Measurements from ENCODE around the gene SPNS1.
A peak's percentile ranks its signal among the peaks of the same experiment; 100 is the strongest.
"Not testable (repeated sequence)": the region's sequence is repeated elsewhere in the genome, so short reads cannot be mapped to it uniquely, and the experiment has no call there.

The SPNS1 gene

DNA sequence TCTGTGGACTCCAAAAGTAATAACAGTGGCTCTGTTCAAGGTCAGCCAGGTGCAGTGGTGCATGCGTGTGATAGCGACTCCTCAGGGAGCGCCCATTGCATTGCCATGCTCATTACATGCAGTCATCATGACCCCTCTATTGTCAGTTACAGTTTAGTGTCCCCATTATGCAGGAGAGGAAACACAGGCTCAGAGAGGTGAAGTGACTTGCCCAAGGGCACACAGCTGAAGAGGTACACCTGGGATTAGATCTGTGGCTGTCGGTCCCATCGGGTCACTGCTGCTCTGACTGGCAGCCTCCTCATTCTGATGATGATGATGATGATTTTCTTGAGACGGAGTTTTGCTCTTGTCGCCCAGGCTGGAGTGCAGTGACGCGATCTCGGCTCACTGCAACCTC is 17.9 kb downstream of the SPNS1 start:
- no peak for DNase-seq

DNA sequence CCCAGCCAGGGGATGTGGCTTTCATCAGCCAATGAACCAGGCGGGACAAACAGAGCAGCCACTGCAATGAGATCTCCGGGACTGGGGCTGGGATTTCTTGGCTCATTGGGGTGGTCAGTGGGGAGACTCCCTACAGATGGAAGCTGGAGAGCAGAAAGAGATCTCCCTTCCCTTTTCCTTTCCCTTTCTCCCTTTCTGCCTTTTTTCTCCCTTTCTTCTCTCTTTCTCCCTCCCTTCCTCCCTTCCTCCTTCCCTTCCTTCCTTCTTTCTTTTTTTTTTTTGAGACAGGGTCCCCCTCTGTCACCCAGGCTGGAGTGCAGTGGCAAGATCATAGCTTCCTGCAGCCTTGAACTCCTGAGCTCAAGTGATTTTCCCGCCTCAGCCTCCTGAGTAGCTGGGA is 24.3 kb downstream of the SPNS1 start:
- DNase-seq, result no peak

DNA sequence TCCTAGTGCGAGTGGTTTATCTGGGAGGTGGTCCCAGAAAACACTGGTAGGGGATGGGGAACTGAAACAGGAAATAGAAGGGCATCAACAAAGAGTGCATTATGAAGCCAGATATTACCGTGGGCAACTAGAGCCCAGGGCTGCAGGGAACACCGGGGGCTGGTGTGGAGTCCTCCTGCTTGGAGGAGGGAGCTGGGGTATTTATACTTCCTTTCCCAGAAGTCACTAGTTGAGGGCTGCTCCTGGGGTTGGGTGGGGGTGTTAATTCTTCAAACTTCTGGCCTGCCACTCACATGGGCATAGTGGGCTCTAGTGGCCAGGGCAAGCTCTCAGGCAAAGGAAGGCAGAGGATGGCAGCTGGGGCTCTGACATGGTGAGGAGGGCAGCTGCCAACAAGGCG is 25.0 kb downstream of the SPNS1 start:
- no peak for DNase-seq

DNA sequence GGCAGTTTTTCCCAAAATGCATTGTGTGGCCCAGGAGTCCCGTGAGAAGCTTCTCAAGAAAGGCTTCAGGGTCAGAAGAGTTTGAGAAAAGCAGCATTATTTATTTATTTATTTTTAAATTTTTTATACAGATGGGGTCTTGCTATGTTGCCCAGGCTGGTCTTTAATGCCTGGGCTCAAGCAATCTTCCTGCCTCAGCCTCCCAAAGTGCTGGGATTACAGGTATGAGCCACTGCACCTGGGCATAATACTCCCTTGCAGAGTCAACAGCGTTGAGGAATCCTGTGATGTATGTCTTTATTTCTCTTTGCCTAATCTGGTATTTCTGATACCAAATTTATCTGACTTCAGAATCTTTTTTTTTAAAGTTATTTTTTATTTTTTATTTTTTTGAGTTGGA is 25.4 kb downstream of the SPNS1 start:
- DNase-seq, result no peak

DNA sequence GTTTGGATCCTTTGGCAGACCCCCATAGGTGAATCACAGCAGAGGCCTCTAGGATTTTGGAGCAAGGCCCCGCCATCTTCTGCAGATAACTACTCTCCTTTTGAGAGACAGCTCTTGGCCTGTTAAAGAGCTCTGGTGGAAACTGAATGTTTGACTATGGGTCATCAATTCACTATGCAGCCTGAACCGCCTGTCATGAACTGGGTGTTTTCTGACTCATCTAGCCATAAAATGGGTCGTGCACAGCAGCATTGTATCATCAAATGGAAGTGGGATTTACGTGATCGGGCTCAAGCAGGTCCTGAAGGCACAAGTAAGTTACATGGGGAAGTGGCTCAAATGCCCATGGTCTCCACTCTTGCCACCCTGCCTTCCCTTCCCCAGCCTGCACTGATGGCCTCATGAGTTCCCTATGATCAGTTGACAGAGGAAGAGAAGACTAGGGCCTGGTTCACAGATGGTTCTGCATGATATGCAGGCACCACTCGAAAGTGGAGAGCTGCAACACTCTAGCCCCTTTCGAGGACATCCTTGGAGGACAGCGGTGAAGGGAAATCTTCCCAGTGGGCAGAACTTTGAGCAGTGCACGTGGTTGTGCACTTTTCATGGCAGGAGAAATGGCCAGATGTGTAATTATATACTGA is 30.0 kb downstream of the SPNS1 start:
- not testable (repeated sequence) for DNase-seq

DNA sequence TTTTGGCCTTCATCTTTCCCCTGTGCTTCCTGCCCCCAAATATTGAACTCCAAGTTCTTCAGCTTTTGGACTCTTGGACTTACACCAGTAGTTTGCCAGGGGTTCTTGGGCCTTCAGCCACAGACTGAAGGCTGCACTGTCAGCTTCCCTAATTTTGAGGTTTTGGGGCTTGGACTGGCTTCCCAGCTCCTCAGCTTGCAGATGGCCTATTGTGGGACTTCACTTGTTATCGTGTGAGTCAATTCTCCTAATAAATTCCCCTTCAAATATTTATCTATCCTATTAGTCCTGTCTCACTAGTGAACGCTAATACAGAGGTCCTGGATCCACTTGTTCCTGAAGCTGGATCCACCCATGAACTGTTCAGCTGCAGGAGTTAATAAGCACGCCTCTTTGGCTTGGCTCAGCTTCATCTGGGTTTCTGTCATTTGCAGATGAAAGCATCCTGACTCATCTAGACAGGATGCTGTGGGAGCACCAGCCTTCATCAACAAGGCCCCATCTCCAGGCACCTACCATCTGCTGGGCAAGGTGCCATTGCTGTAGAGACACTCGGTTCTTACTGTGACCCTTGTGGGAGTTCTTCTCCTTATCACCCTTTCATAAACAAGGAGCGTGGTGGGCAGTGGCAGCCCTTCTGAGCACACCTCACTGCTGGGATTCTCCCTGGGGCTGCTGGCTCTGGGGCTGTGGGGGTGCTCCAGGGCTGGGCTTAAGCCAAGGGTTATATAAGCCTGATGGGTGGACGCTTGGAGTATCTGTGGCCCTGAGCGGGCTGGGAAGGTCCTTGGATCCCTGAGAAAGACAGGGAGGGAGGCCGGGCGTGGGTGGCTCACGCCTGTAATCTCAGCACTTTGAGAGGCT is 33.4 kb downstream of the SPNS1 start:
- peak; percentile 66 for DNase-seq

DNA sequence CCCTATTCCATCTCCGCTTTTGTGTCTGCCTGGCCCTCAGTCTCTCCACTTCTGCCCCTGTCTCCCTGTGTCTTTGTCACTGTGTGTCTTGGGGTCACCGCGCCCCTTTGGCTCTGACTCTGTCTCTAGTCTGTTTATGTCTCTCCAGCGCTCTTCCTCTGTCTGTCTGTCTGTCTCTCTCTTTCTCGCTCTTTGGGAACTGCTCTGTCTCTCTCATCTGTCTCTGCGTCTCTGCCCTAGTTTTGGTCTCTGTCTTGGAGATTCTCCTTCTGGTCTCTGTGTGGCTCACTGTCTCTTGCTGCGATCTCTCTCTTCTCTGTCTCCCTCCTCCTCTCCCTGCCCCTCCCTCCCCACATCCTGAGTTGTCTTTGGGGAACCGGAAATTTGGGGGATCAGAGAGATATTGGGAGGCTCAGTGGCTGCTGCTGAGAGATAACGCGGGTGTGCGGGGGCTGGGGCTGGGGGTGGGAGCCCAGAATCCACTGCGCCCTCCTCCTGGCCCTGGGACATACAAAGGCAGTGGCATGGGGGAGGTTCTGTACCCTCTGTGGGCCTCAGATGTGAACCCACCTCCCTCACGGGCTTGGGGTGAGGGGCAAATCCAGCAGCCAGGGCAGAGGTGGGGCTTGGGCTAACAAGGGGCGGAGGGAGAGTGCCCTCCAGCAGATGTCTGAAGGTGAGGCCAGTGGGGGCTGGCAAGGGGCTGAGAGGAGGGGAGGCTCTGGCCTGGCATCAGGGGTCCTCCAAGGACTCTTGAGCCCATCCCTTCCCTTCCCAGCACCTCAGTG is 34.7 kb downstream of the SPNS1 start:
- peak; percentile 34 for DNase-seq

DNA sequence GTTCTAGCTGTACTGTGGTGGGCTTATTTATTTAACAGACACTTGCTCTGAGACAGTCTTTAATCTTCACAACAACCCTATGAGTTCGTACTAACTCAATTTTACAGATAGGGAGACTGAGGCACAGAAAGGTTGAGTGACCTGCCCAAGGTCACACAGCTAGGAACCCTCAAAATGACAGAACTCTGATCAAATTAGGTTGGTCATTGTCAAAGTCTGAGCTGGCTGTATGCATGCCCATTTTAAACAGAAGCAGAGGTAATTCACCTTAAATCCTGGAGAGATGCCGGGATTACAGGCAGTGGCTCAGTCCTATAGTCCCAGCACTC is 35.2 kb downstream of the SPNS1 start:
- no peak for DNase-seq

DNA sequence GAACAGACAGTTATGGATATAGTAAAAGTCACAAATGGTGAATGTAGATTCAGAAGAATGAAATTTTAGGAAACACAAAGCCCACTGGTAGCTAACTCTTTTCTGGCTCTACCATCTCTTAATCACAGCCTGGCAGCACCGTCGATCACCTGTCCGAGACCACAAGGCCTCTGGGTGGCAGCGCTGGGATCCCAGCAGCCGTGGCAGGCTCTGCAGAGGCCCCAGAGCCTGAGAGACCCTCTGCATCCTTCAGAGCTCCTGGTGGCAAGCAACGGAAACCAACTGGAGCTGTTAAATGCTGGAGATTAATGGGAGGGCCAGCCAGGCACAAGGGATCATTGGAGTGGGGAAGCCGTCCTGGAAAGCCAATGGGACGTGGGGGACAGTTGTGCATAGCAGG is 36.5 kb downstream of the SPNS1 start:
- DNase-seq, result no peak

DNA sequence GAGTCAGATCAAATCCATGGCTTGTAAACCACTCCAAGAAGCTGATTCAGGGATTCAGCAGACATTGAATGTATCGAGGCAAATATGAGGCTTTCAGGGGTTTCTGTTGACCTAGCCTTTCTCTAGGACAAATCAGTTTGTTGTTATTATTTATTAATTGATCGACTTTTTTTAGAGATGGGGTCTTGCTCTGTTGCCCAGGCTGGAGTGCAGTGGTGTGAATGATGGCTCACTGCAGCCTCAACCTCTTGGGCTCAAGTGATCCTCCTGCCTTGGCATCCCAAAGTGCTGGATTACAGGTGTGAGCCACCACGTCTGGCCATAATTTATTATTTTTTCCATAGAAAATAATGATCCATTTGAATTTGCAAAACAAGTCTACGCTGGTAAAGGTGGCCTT is 37.3 kb downstream of the SPNS1 start:
- DNase-seq, result no peak

DNA sequence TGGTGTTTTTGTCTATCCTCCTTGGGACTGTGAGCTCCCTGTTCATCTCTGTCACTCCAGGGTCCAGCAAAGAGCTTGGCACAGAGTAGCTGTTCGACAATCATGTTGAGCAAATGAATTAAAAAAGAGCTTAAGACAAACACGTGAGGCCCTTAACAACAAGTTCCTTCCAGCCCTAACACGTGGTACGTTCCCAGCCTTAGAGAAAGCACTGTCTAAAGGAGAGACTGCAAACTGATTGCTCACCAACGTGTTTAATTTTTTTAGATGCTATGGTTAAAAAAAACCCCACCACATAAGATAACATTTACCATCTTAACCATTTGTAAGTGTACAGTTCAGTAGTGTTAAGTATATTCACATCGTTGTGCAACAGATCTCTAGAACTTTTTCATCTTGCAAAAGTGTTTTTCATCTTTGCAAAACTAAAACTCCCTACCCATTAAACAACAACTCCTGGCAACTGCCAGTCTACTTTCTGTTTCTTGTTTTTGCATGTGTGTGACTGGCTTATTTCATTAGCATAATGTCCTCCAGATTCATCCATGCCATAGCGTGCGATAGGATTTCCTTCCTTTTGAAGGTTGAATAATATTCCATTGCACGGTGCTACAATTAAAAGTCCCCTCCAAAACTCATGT is 38.5 kb downstream of the SPNS1 start:
- peak; percentile 42 for DNase-seq

DNA sequence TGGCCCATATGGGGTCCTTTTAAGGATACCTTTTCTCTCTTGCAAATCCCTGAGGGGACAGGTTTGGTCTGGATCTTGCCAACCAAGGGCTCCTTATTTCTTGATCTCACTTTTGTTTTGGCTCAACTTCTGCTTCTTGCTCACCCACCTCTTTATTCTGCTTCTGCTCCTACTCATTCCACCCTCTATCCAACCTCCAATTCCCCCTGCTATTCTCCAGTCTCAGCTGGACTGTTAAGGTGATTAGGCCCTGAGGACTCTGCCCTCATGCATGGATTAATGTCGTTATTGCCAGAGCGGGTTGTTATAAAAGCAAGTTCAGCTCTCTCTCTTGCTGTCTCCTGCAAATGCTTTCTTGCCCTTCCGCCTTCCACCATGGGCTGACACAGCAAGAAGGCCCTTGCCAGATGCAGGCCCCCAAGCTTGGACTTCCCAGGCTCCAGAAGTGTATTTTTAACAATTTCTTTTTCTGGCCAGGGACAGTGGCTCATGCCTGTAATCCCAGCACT is 40.0 kb downstream of the SPNS1 start:
- DNase-seq, result no peak

DNA sequence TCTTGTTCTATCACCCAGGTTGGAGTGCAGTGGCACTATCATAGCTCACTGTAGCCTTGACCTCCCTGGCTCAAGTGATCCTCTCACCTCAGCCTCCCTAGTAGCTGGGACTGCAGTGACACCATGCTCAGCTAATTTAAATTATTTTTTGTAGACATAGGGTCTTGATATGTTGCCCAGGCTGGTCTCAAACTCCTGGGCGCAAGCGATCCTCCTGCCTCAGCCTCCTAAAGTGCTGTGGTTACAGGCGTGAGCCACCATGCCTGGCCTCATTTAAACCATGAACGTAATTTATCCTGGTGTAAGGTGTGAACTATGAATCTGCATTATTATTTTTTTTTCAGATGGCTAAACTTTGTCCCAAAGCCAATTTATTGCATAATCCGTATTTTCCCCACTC is 47.6 kb downstream of the SPNS1 start:
- DNase-seq, result no peak

DNA sequence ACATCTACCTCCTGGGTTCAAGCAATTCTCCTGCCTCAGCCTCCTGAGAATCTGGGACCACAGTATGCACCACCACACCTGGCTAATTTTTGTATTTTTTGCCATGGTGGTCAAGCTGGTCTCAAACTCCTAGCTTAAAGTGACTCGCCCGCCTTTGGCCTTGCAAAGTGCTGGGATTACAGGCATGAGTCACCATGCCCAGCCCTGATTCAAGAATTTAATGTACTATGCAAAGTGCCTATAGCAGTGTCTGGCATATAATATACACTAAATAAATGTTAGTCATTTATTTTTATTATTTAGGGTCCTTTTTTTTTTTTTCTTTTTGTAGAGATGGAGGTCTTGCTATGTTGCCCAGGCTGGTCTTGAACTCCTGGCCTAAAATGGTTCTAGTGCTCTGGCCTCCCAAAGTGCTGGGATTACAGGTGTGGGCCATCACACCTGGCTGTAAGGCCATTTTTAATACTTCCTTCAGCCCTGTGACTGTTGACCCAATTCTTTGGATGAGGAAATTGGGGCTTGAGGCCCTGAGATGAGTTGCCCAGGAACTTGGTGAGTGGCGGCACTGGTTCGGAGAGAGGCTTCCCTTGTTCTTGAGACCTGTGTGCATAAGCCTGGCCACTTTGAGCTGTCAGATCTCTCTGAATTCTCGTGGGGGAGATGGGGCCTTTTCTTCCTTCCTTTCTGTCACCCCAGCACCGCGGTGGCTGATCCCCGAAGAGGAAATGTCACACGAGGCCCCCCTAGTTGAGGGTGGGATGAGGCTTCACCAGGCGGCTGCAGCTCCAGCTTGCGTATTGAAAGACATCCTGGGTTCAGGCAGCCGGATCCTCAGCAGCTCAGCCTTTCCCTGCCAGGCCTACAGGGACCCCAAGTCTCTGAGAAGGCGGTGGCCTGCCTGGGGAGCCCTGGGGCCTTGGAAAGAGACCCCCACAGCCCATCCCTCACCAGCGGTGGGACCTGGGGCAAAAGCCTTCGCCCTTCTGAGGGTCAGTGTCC is 49.0 kb downstream of the SPNS1 start:
- no peak for DNase-seq

DNA sequence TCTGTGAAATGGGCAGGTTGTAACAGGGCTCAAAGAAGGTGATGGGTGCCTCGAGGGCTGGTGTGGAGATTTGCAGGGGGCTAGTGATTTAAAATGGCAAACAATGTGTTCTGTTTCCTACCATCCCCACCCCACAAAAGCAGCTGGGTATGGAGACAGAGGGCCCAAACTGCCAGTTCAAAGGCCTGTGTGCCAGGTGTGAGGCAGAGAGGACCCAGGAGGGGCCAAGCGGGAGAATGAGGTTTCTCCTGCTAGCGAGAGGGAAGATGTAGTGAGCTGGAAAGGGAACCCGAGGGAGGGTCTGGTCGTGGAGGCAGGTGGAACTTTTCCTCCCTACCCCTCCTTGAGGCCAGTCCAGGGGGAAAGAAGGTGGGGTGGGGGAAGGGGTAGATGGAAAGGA is 49.7 kb downstream of the SPNS1 start:
- no peak for DNase-seq

DNA sequence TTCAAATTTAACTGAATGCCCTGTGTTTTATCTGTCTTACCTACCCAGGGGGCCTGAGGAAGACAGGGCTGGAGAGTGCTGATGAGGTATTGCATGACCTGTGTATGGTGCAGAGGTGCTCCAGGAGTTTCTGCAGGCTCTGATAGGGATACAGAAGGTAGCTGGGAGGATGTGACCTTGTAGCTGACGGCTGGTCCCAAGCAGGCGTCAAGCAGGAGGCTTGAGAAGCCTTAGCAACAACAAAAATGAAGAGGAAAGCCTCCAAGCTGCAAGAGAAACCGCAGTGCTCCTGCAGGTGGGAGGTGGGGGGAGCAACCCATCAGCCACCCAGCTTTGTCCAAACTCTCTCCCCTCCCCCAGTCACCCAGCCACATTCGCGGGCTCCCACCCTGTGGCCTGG is 50.6 kb downstream of the SPNS1 start:
- no peak for DNase-seq

DNA sequence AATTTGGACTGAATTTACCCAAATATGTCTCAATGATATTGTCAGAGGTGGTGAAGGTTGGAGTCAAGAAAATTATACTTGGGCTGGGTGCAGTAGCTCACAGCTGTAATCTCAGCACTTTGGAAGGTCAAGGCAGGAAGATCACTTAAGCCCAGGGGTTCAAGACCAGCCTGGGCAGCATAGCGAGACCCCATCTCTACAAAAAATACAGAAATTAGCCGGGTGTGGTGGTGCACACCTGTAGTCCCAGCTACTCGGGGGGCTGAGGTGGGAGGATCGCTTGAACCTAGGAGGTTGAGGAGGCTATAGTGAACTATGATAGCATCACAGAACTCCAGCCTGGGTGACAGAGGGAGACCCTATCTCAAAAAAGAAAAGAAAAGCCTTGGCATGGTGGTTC is 51.2 kb downstream of the SPNS1 start:
- DNase-seq, result no peak

DNA sequence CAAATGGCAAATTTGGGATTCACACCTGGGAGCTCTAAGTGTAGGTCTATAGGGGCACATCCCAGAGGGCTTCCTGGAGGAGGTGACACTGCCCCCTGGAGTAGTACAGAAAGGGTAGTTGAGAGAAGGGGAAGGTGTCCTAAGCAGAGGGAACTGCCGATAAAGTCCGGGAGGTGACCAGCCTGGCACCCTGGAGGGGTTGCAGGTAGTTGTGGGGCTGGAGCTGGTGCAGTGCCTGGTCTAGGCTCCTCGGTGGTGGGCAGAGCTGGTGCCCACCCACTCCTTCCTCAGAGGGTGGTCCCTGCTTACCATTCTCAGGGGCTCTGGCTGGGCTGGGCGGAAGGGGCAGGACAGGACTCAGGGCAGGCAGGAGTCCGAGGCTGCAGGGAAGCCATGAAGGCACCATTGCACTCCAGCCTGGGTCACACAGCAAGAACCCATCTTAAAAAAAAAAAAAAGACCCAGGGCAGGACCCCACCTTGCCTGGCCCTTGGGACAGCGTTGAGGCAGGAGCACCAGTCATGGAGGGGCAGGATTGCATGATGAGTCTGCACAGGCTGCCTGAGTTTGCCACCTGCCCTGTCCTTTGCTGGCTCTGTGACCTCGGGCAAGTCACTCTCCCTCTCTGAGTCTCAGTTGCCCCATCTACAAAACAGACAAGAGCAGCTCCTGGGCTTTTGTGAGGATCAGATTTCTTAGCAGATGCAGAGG is 54.0 kb downstream of the SPNS1 start:
- DNase-seq, result no peak

DNA sequence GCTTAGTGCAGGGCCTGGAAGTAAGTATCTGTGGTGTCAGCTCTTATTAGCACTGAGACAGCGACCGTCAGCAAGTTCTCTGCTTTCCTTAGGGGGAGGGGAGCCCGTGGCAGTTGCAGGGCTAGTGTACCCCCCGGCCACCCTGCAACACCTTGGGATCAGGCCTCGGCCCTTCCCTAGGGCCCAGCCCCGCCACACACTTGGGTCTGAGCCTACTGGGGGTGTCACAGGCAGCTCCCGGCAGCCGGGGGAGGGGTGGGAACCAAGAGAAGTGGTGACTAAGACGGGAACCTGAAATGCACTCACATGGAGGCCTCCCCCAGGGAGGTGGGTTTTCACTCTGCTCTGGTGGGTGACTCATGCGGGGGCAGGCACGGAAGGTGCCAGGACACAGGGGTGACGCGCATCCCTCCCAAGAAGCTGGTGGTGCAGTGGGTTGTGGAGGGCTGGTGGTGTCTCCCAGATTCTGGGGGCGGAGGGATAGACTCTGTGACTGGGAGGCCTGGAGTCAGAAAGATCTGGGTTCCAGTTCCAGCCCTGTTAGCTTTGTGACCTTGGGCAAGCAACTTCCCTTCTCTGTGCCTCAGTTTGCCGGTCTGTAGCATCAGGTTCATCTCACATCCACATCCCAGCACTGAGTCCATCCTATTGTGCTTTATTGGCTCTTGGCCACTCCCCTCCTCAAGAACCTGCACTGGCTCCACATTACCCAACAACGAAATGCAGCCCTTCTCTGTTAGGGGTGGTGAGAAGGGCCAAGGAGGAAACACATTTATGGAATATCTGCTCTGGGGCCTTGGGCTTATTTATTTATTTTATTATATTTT is 54.8 kb downstream of the SPNS1 start:
- DNase-seq, result peak; percentile 35

DNA sequence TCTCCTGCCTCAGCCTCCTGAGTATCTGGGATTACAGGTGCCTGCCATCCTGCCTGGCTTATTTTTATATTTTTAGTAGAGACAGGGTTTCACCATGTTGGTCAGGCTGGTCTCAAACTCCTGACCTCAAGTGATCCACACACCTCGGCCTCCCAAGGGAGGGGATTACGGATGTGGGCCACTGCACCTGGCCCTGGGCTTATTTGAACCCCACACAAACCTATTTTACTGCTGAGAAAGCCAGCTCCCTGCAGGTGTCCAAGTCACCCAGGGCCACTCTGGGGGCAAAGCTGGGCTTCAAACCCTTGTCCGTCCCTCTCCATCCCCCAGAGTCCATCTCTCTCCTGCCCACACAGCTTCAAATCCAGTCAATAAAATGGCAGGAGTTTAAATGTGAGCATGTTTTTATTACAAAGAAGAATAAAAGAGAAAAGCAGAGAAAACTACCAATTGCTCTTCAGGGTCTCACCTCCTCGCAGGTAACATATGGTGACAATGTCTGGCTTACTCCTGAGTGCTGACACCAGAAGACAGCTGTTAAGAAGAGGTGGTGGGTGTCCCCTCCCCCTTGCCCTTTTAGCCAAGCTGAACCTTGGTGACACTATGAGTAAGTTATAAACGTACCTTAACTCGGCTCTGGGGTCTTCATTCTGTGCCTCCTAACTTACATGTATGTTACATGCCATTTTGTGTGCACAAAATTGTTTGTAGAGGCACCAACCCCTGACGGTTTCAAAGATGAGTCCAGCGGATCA is 55.7 kb downstream of the SPNS1 start:
- no peak for DNase-seq

Measured in CD4-positive, alpha-beta T cell treated with Interleukin-21 for 1 hour (primary cell).